Endothelial cell (in vitro differentiated cells): ENCODE measurements around the gene AKR7A3. TPM values are rescaled to one million over a fixed set of nuclear protein-coding genes. Genes with fewer than 3 reads are reported as not detected.

Experiments used
- DNase-seq: peaks from one replicate; pipeline ENCODE4 v3.0.0; 2021; ENCODE audit warnings: low spot score
- H3K27ac Mint-ChIP-seq: one replicate; pipeline ENCODE4 v1.8.0; 2021; ENCODE audit warnings: mixed read lengths, inconsistent platforms; ENCODE audit not compliant: unreplicated experiment
- H3K27me3 Mint-ChIP-seq: one replicate; pipeline ENCODE4 v1.8.0; 2021; ENCODE audit warnings: mild to moderate bottlenecking, moderate library complexity, mixed read lengths, inconsistent platforms; ENCODE audit not compliant: unreplicated experiment
- H3K36me3 Mint-ChIP-seq: one replicate; pipeline ENCODE4 v1.8.0; 2021; ENCODE audit warnings: mild to moderate bottlenecking, low read depth, mixed read lengths, inconsistent platforms; ENCODE audit not compliant: unreplicated experiment
- H3K4me1 Mint-ChIP-seq: one replicate; pipeline ENCODE4 v1.8.0; 2021; ENCODE audit warnings: mild to moderate bottlenecking, mixed read lengths, inconsistent platforms; ENCODE audit not compliant: unreplicated experiment
- H3K4me3 Mint-ChIP-seq: one replicate; pipeline ENCODE4 v1.8.0; 2021; ENCODE audit warnings: mild to moderate bottlenecking, mixed read lengths, inconsistent platforms; ENCODE audit not compliant: unreplicated experiment
- H3K9me3 Mint-ChIP-seq: one replicate; pipeline ENCODE4 v1.8.0; 2021; ENCODE audit warnings: mixed read lengths, inconsistent platforms; ENCODE audit not compliant: unreplicated experiment
- CTCF ChIP-seq: fragments of 200-600 bp; sonication (generic); IDR thresholded peaks from one replicate; pipeline ENCODE4 v1.5.0; 2021; ENCODE audit warnings: antibody characterized with exemption; ENCODE audit not compliant: unreplicated experiment
- total RNA-seq: library from RNA; stranded (reverse); fragmentation: NEBNext Ultra II Directional; extraction: Animal tissue kit (Norgen Biotek cat#: 25700); gene quantifications from one replicate; pipeline ENCODE4 v1.2.1, GENCODE V29; 2021; ENCODE audit not compliant: unreplicated experiment

Gene AKR7A3
- total RNA-seq, 1 donor from 2014 or later: 1.1 TPM

GRCh38 chr1:19268445-19268844, 20.1 kb downstream of the AKR7A3 start:
- H3K27me3 Mint-ChIP-seq: peaks cover 3% of the 10 kb centered on the region
- no peaks in the 10 kb centered on the region for H3K9me3 Mint-ChIP-seq
- no peak for DNase-seq
- H3K36me3 Mint-ChIP-seq: peaks cover 3% of the 10 kb centered on the region
- TF ChIP-seq CTCF: no peak
- no peak overlapping the region for H3K27ac Mint-ChIP-seq
- H3K4me1 Mint-ChIP-seq: no peaks in the 10 kb centered on the region
- no peak overlapping the region for H3K4me3 Mint-ChIP-seq

- H3K4me3 Mint-ChIP-seq: no peak overlapping the region
- no peak overlapping the region for H3K27ac Mint-ChIP-seq
- no peaks in the 10 kb centered on the region for H3K4me1 Mint-ChIP-seq
- peaks cover 4% of the 10 kb centered on the region for H3K27me3 Mint-ChIP-seq
- no peaks in the 10 kb centered on the region for H3K9me3 Mint-ChIP-seq
- H3K36me3 Mint-ChIP-seq: peaks cover 4% of the 10 kb centered on the region
- no peak for DNase-seq
- no peak for TF ChIP-seq CTCF
Measured at GRCh38 chr1:19262744-19263143, 25.8 kb downstream of the AKR7A3 start.

- Mint-ChIP-seq H3K4me3 (no peak overlapping the region), H3K27me3 (peaks cover 4% of the 10 kb centered on the region), H3K9me3 (no peaks in the 10 kb centered on the region), H3K36me3 (peaks cover 8% of the 10 kb centered on the region), H3K4me1 (no peaks in the 10 kb centered on the region), H3K27ac (no peak overlapping the region)
- TF ChIP-seq CTCF: no peak
- no peak for DNase-seq
Measured at GRCh38 chr1:19262047-19262446, 26.5 kb downstream of the AKR7A3 start.

- no peak for TF ChIP-seq CTCF
- Mint-ChIP-seq H3K36me3 (peaks cover 14% of the 10 kb centered on the region), H3K4me3 (no peak overlapping the region), H3K4me1 (no peaks in the 10 kb centered on the region), H3K9me3 (no peaks in the 10 kb centered on the region), H3K27ac (no peak overlapping the region), H3K27me3 (peaks cover 4% of the 10 kb centered on the region)
- no peak for DNase-seq
Measured at GRCh38 chr1:19260211-19261138, 28.1 kb downstream of the AKR7A3 start.

GRCh38 chr1:19258353-19258752, 30.2 kb downstream of the AKR7A3 start:
- no peak for DNase-seq
- no peak overlapping the region for H3K27ac Mint-ChIP-seq
- H3K9me3 Mint-ChIP-seq: no peaks in the 10 kb centered on the region
- peaks cover 14% of the 10 kb centered on the region for H3K36me3 Mint-ChIP-seq
- no peak for TF ChIP-seq CTCF
- no peak overlapping the region for H3K4me3 Mint-ChIP-seq
- peaks cover under 1% of the 10 kb centered on the region for H3K4me1 Mint-ChIP-seq
- H3K27me3 Mint-ChIP-seq: peaks cover 5% of the 10 kb centered on the region
